Skeletal muscle satellite cell (primary cell): ENCODE results near the gene RAB4B.

Source experiments
- H3K27me3 ChIP-seq: 2 replicates; pipeline ENCODE4 v1.7.0; 2013; ENCODE audit warnings: low read length; ENCODE audit not compliant: control insufficient read depth, insufficient read depth
- H3K36me3 ChIP-seq: 2 replicates; pipeline ENCODE4 v1.7.0; 2013; ENCODE audit warnings: mild to moderate bottlenecking, control low read depth, low read length; ENCODE audit not compliant: insufficient read depth
- H3K4me1 ChIP-seq: 2 replicates; pipeline ENCODE4 v1.7.0; 2013; ENCODE audit warnings: low read length; ENCODE audit not compliant: control insufficient read depth, insufficient read depth
- H3K4me2 ChIP-seq: 2 replicates; pipeline ENCODE4 v1.7.0; 2013; ENCODE audit warnings: mild to moderate bottlenecking, low read length
- H3K4me3 ChIP-seq: 2 replicates; pipeline ENCODE4 v1.7.0; 2013; ENCODE audit warnings: low read length
- H3K9ac ChIP-seq: 2 replicates; pipeline ENCODE4 v1.7.0; 2013; ENCODE audit warnings: mild to moderate bottlenecking, low read depth, low read length, moderate library complexity
- H3K9me3 ChIP-seq: replicated peaks from 2 replicates; pipeline ENCODE4 v1.7.0; 2013; ENCODE audit warnings: mild to moderate bottlenecking, control low read depth, low read length

The RAB4B gene

DNA sequence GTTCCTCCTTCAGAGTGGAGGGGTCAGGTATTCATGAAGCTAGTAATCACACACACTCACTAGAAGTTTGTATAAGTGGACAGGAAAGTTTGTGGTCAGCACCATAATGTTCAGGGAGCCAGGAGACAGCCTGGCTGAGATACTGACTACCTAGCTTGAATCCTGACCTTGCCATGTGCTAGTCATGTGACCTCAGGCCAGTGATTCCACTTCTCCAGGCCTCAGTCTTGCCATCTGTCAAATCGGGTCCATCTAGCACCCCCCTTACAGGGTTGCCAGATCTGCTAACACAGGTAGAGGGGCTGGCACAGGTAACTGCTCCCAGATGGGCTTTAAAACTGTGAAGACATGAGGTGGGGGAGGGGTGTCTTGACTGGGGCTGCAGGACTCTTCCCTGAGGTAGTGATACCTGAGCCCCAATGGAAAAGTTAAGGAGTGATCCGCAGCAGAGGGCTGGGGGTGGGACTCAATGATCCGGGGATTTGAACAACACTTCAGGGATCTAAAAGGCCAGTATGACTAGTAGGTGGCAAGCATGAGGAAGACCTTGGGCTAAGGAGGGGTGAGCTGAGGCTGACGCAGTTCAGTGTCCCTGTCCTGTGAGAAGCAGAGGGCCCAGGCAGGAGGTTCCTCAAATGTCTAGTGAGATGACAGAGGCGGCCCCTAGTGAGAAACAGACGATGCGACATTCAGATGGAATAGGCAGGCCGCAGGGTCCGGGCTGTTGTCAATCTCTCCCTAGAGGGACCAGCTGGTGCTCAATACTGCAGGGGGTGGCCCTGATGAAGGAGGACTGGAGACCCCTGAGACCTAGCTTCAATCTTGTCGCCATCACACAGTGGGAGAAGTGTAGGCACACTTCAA, 36.3 kb upstream of the RAB4B start:
- Histone ChIP-seq H3K9me3 (no peaks in the 10 kb centered on the region), H3K9ac (no peak overlapping the region), H3K36me3 (peaks cover 30% of the 10 kb centered on the region), H3K4me3 (no peak overlapping the region), H3K27me3 (no peaks in the 10 kb centered on the region), H3K4me1 (peaks cover 10% of the 10 kb centered on the region), H3K4me2 (no peak overlapping the region)

DNA sequence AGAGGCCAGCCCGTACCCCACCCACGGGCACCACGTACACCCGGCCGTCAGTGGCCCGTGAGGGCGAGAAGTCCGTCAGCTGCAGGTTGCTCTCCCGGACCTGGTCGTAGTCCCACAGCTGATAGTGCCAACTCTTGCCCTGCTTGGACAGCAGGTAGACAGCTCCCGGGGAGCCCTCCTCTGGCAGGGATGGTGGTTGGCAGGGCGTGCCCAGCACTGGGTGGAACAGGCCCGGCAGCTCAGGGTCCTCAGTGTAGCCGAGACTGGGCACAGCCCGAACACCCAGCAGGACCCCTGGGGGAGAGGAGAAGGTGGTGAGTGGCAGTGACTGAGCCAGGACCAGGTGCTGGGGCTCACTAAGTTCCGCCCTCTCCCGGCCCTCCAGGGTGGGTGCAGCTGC, 35.6 kb upstream of the RAB4B start:
- peaks cover 10% of the 10 kb centered on the region for H3K4me1 ChIP-seq
- H3K9me3 ChIP-seq, result no peaks in the 10 kb centered on the region
- no peak overlapping the region for H3K4me2 ChIP-seq
- H3K9ac ChIP-seq, result no peak overlapping the region
- H3K36me3 ChIP-seq, result peaks cover 23% of the 10 kb centered on the region
- no peak overlapping the region for H3K4me3 ChIP-seq
- no peaks in the 10 kb centered on the region for H3K27me3 ChIP-seq

DNA sequence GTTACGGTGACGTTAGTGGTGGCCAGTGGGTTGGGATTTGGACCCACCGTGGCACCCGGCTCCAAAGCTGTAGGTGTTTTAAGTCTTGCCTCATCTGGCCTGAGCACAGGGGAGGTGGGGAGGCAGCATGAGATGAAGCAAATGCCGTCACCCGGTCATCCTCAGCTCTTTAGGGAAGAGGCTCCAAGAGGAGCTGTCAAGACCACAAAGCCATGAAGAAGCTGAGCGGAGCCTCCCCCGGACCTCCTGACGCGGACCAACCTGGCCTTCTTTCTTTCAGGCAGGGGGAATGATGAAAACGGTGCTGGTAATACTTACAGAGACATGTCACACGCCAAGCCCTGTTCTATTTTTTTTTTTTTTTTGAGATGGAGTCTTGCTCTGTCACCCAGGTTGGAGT, 35.2 kb upstream of the RAB4B start:
- H3K36me3 ChIP-seq, result peaks cover 20% of the 10 kb centered on the region
- H3K9me3 ChIP-seq, result no peaks in the 10 kb centered on the region
- H3K4me3 ChIP-seq, result no peak overlapping the region
- no peak overlapping the region for H3K9ac ChIP-seq
- H3K4me2 ChIP-seq, result no peak overlapping the region
- peaks cover 10% of the 10 kb centered on the region for H3K4me1 ChIP-seq
- H3K27me3 ChIP-seq, result no peaks in the 10 kb centered on the region

DNA sequence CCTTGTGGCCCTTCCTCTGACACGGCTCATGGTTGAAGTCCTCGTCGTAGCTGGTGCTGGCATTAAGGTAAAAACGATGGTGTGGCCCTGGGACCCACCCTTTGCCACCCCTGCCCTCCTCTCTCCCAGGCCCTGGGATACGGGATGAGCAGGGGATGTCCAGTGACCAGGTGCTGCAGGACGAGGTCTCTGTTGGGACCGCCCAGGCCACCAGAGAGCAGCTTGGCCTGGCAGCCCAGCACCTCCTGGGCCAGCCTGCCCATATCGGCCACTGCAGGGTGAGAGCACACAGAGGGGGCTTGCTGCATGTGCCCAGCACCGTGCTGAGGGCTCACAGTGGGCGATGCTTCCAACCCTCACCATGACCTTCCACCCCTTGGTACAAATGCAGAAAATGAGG, 34.1 kb upstream of the RAB4B start:
- no peak overlapping the region for H3K9ac ChIP-seq

DNA sequence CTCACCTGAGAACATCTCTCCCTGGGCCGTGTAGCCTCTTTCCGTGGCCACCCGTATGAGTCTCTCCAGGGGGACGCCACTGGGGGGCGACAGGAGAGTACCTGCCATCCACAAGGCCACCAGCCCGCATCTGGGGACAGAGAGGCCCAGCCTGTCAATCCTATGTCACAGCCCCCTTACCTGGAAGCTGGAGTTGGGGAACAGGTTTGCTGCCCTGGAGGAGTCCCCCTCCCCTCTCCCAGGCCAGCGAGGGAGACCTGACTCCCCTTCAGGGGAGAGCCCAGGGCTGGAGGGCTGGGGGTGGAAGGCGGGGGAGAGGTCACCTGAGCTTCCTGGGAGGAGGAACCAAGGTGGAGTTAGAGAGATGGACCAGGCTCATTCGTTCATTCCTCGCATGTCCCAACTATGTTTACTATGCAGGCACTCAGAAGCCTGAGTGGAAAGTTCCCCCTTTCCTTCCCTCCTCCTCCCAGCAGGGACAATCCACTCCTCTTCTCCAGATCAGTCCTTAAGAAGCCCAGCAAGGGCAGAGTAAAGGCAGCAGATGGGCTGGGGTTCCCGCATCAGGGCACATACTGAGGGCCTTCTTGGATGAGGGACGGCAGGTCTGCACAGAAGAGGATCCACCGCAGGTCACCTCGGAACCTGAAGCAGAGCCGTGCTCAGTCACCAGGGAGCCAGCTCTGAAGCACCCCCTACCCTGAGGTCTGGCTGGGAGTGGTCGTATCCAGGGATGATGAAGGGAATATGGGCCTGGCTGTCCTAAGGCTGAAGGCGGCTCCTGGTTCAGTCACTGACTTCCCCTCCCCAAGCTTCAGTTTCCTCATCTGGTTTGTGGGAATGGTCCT, 33.3 kb upstream of the RAB4B start:
- Histone ChIP-seq H3K4me2 (no peak overlapping the region), H3K27me3 (no peaks in the 10 kb centered on the region), H3K4me3 (no peak overlapping the region), H3K9ac (no peak overlapping the region), H3K4me1 (peaks cover 17% of the 10 kb centered on the region), H3K9me3 (no peaks in the 10 kb centered on the region), H3K36me3 (peaks cover 6% of the 10 kb centered on the region)

More for the DNA sequence above, 34.1 kb upstream of the RAB4B start:
- Histone ChIP-seq H3K27me3 (no peaks in the 10 kb centered on the region), H3K36me3 (peaks cover 15% of the 10 kb centered on the region), H3K4me2 (no peak overlapping the region), H3K4me1 (peaks cover 10% of the 10 kb centered on the region), H3K4me3 (no peak overlapping the region), H3K9me3 (no peaks in the 10 kb centered on the region)

DNA sequence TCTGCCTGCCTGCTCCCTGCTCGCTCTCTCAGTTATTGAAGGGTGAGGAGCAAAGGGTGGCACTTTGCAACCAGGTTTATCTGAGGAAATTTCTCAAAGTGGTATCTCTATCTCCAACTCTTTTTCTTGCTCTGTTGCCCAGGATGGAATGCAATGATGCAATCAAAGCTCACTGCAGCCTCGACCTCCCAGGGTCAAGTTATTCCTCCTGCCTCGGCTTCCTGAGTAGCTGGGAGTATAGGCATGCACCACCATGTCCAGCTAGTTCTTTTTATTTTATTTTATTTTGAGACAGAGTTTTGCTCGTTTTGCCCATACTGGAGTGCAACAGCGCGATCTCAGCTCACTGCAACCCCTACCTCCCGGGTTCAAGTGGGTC, 32.7 kb upstream of the RAB4B start:
- Histone ChIP-seq H3K36me3 (peaks cover under 1% of the 10 kb centered on the region), H3K9ac (no peak overlapping the region)

DNA sequence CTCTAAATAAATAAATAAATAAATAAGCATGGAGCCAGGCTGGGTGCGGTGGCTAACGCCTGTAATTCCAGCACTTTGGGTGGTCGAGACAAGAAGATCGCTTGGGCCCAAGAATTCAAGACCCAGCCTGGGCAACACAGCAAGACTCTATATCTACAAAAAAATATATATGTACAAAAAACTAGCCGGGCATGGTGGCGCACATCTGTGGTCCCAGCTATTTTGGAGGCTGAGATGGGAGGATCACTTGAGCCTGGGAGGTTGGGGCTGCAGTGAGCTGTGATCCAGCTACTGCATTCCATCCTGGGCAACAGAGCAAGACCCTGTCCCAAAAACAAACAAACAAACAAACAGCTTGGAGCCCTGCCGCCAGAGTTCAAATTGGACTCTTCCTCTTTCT, 30.5 kb upstream of the RAB4B start:
- Histone ChIP-seq H3K36me3 (no peaks in the 10 kb centered on the region), H3K9ac (no peak overlapping the region), H3K27me3 (no peaks in the 10 kb centered on the region), H3K4me3 (no peak overlapping the region), H3K4me2 (no peak overlapping the region), H3K9me3 (no peaks in the 10 kb centered on the region), H3K4me1 (peaks cover 25% of the 10 kb centered on the region)

More for the DNA sequence above, 32.7 kb upstream of the RAB4B start:
- Histone ChIP-seq H3K4me2 (no peak overlapping the region), H3K4me3 (no peak overlapping the region), H3K9me3 (no peaks in the 10 kb centered on the region), H3K27me3 (no peaks in the 10 kb centered on the region), H3K4me1 (peaks cover 21% of the 10 kb centered on the region)

DNA sequence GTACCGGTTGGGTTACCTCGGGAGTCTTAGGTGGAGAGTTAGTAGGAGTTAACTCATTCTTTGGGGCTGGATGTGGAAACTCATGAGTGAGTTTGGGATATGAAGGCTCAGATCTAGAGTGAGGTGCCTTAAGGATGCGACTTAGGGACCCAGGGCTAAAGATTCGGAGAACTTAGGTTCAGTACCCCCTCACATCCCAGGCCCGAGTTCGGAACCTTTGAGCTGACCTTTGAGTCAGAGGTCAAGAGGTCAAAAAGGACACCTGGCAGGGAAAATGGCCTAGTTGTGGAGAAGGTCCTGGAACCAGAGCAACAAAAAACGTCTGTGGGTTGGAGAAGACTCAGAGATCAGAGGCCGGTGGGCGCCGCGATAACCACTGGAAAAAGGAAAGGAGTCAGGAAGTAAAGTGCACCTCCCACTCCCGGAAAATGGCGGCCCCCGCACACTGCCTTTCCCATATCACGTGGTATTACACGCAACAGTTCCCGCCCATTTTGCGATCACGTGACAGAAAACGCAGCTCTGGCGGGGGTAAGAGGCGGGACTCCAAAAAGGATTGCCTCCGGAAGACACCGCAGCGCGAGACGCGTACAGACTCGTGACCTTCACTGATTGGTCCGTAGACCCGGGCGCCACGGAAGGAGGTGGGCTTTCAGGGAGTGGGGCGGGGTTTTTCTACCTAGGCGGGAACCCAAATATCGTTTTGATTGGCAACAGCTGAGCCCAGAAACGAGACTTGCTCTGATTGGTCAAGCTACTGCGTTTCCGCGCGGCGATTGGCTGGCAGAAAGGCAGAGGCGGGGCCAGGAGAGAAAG, 27.8 kb upstream of the RAB4B start, which contains the start of gene ACTMAP:
Gene ACTMAP, minus strand, starts transcription at position 420 of the 816 bp plus-strand sequence. CDS start 674 bp downstream, outside the sequence.
- H3K36me3 ChIP-seq, result peaks cover 16% of the 10 kb centered on the region
- no peaks in the 10 kb centered on the region for H3K27me3 ChIP-seq
- H3K9ac ChIP-seq, result peak within 1 kb of the TSS; percentile 96
- peaks cover 32% of the 10 kb centered on the region for H3K4me1 ChIP-seq
- H3K9me3 ChIP-seq, result no peaks in the 10 kb centered on the region
- peak within 1 kb of the TSS; percentile 99 for H3K4me2 ChIP-seq
- H3K4me3 ChIP-seq, result peak within 1 kb of the TSS; percentile 90

DNA sequence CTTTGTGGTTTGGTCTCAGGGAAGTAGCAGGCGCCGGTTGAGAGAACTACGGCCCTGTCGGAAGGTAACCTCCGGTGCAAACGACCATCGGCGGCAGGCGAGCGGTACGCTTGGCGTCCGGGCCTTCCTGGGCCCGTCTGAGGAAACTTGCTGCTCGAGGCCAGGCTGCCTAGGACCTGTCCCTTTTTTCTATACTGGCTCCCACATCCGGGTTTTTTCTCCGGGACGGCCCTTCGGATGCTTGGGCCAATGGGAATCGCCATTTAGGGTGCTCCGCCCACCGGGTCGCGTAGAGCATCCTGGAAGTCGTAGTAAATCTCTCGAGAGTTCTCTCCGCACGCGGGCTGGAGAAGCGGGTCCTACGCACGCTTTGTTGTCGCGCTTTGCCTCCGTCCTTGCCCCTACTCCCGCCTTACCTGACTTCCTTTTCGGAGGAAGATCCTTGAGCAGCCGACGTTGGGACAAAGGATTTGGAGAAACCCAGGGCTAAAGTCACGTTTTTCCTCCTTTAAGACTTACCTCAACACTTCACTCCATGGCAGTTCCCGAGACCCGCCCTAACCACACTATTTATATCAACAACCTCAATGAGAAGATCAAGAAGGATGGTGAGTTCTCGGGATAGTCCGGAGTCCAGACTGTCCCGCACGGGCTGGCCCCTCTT, 27.0 kb upstream of the RAB4B start, which contains the start of gene SNRPA:
Gene SNRPA, plus strand, starts transcription at position 330 of the 664 bp plus-strand sequence. Its CDS starts 206 bp downstream, at position 536.
- peaks cover 23% of the 10 kb centered on the region for H3K36me3 ChIP-seq
- peaks cover 29% of the 10 kb centered on the region for H3K4me1 ChIP-seq

DNA sequence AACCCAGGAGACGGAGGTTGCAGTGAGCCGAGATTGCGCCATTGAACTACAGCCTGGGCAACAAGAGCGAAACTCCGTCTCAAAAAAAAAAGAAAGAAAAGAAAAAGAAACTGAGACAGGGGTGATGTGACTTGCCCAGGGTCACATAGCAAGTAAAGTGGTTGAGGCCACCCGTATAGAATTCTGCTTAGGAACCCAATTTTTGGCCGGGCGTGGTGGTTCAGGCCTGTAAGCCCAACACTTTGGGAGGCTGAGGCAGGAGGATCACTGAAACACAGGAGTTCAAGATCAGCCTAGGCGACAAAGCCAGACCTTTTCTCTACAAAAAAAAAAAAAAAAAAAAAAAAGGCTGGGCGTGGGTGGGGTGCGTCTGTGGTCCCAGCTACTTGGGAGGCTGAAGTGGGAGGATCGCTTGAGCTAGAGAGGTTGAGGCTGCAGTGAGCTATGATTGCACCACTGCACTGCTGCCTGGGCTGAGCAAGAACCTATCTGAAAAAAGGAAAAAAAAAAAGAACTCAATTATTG, 25.7 kb upstream of the RAB4B start:
- Histone ChIP-seq H3K9me3 (no peaks in the 10 kb centered on the region), H3K36me3 (peaks cover 33% of the 10 kb centered on the region), H3K27me3 (no peaks in the 10 kb centered on the region), H3K9ac (peak overlapping the region; percentile 96), H3K4me2 (peak overlapping the region; percentile 96), H3K4me1 (peaks cover 29% of the 10 kb centered on the region), H3K4me3 (peak overlapping the region; percentile 90)

More for the DNA sequence above, 27.0 kb upstream of the RAB4B start, which contains the start of gene SNRPA:
- Histone ChIP-seq H3K27me3 (no peaks in the 10 kb centered on the region), H3K4me2 (peak within 1 kb of the TSS; percentile 99), H3K9ac (peak within 1 kb of the TSS; percentile 96), H3K9me3 (no peaks in the 10 kb centered on the region), H3K4me3 (peak within 1 kb of the TSS; percentile 90)
